Gastroesophageal sphincter (tissue), 3 donors: ENCODE measurements around the gene TSC22D3.

Experiments used
- CTCF ChIP-seq, 4 experiments: fragments of 200-600 bp in 2 of 4; fragments of 450-650 bp in 2 of 4; sonication (generic) in 1 of 4; IDR thresholded peaks; one replicate each; pipeline ENCODE4 v1.5.1; 2017 to 2019; ENCODE audit warnings: antibody characterized with exemption in 4 of 4, mild to moderate bottlenecking in 2 of 4, moderate library complexity in 2 of 4
- EP300 ChIP-seq: sonication (generic); formaldehyde crosslinking; IDR thresholded peaks from one replicate; pipeline ENCODE4 v1.6.1; 2017; ENCODE audit warnings: antibody characterized with exemption, mild to moderate bottlenecking
- POLR2A ChIP-seq, 2 donors: fragments of 450-650 bp; IDR thresholded peaks; one replicate each; pipeline ENCODE4 v1.6.1; 2017; ENCODE audit warnings: antibody characterized with exemption in 2 of 2, mild to moderate bottlenecking in 2 of 2, moderate library complexity in 1 of 2
- POLR2AphosphoS5 ChIP-seq: sonication (generic); formaldehyde crosslinking; IDR thresholded peaks from one replicate; pipeline ENCODE4 v1.6.1; 2017; ENCODE audit warnings: antibody characterized with exemption

- TF ChIP-seq CTCF (IDR thresholded peaks at IDR 0.05) (no peak), POLR2AphosphoS5 (no peak), POLR2A (IDR thresholded peaks at IDR 0.05) (no peak), EP300 (no peak)
These were observed 69.3 kb downstream of the TSC22D3 start for GRCh38 chrX:107706309-107706708.
